ENCODE results near the gene RMND5A. TPM values are rescaled to one million over a fixed set of nuclear protein-coding genes. Genes with fewer than 3 reads are reported as not detected.

Gene RMND5A
- total RNA-seq, 4 donors from 2014 or later, result 40.6 to 94.7 (median 68.5) TPM

- no peak for DNase-seq (ENCODE audit: low spot score in 2 of 2)
- TF ChIP-seq POLR2A (IDR thresholded peaks at IDR 0.05) (no peak), POLR2AphosphoS5 (IDR thresholded peaks at IDR 0.05) (no peak), CTCF (IDR thresholded peaks at IDR 0.05) (no peak), EP300 (IDR thresholded peaks at IDR 0.05) (no peak)
- 89% methylated on average over 4 of the region's 4 CpGs for WGBS
- H3K27me3 ChIP-seq, result no peaks in the 10 kb centered on the region
- H3K4me1 ChIP-seq, result no peaks in the 10 kb centered on the region
- H3K9me3 ChIP-seq, result no peaks in the 10 kb centered on the region
- H3K4me3 ChIP-seq, result no peak overlapping the region
- H3K36me3 ChIP-seq, result no peaks in the 10 kb centered on the region
- no peak overlapping the region for H3K27ac ChIP-seq
Measured at GRCh38 chr2:86818114-86818801, 98.2 kb downstream of the RMND5A start.

GRCh38 chr2:86818957-86819356 is 98.9 kb downstream of the RMND5A start:
- Histone ChIP-seq H3K27me3 (no peaks in the 10 kb centered on the region), H3K36me3 (no peaks in the 10 kb centered on the region), H3K9me3 (no peaks in the 10 kb centered on the region), H3K27ac (no peak overlapping the region), H3K4me1 (no peaks in the 10 kb centered on the region), H3K4me3 (no peak overlapping the region)
- 84% methylated on average over 2 of the region's 2 CpGs for WGBS
- no peak for DNase-seq (ENCODE audit: low spot score in 2 of 2)
- TF ChIP-seq EP300 (IDR thresholded peaks at IDR 0.05) (no peak), POLR2AphosphoS5 (IDR thresholded peaks at IDR 0.05) (no peak), CTCF (IDR thresholded peaks at IDR 0.05) (no peak), POLR2A (IDR thresholded peaks at IDR 0.05) (no peak)

- Histone ChIP-seq H3K4me1 (no peaks in the 10 kb centered on the region), H3K9me3 (no peaks in the 10 kb centered on the region), H3K4me3 (no peak overlapping the region), H3K27ac (no peak overlapping the region), H3K27me3 (no peaks in the 10 kb centered on the region), H3K36me3 (no peaks in the 10 kb centered on the region)
- 89% methylated on average over 13 of the region's 13 CpGs for WGBS
- TF ChIP-seq POLR2A (IDR thresholded peaks at IDR 0.05), result no peak
- no peak for TF ChIP-seq POLR2AphosphoS5 (IDR thresholded peaks at IDR 0.05)
- TF ChIP-seq EP300 (IDR thresholded peaks at IDR 0.05), result no peak
- no peak for TF ChIP-seq CTCF (IDR thresholded peaks at IDR 0.05)
- DNase-seq (ENCODE audit: low spot score in 2 of 2), result no peak
Measured at GRCh38 chr2:86821306-86821705, 101.2 kb downstream of the RMND5A start.

GRCh38 chr2:86821842-86822241 is 101.8 kb downstream of the RMND5A start:
- Histone ChIP-seq H3K4me3 (no peak overlapping the region), H3K27me3 (no peaks in the 10 kb centered on the region), H3K4me1 (no peaks in the 10 kb centered on the region), H3K27ac (no peak overlapping the region), H3K36me3 (no peaks in the 10 kb centered on the region), H3K9me3 (no peaks in the 10 kb centered on the region)
- no peak for DNase-seq (ENCODE audit: low spot score in 2 of 2)
- WGBS, result 53% methylated on average over 6 of the region's 6 CpGs
- TF ChIP-seq CTCF (IDR thresholded peaks at IDR 0.05) (no peak), POLR2AphosphoS5 (IDR thresholded peaks at IDR 0.05) (no peak), POLR2A (IDR thresholded peaks at IDR 0.05) (no peak), EP300 (IDR thresholded peaks at IDR 0.05) (no peak)

GRCh38 chr2:86822668-86823345 is 102.7 kb downstream of the RMND5A start:
- no peak overlapping the region for H3K4me3 ChIP-seq
- H3K27ac ChIP-seq, result no peak overlapping the region
- TF ChIP-seq EP300 (IDR thresholded peaks at IDR 0.05) (no peak), POLR2AphosphoS5 (IDR thresholded peaks at IDR 0.05) (no peak), CTCF (IDR thresholded peaks at IDR 0.05) (no peak)
- H3K9me3 ChIP-seq, result no peaks in the 10 kb centered on the region
- DNase-seq (ENCODE audit: low spot score in 2 of 2), result no peak
- no peaks in the 10 kb centered on the region for H3K27me3 ChIP-seq
- no peaks in the 10 kb centered on the region for H3K4me1 ChIP-seq
- WGBS, result 88% methylated on average over 3 of the region's 3 CpGs
- H3K36me3 ChIP-seq, result no peaks in the 10 kb centered on the region
